ENCODE data around the gene MRPL14. TPM values are rescaled to one million over a fixed set of nuclear protein-coding genes. Genes with fewer than 3 reads are reported as not detected.

The MRPL14 gene
- total and polyA plus RNA-seq, 9 of the 15 experiments (the other 6 are each of a cell fraction or from before 2014, with no cell fraction given): 126 to 424 (median 165) TPM

- TF ChIP-seq, protein P1, sequence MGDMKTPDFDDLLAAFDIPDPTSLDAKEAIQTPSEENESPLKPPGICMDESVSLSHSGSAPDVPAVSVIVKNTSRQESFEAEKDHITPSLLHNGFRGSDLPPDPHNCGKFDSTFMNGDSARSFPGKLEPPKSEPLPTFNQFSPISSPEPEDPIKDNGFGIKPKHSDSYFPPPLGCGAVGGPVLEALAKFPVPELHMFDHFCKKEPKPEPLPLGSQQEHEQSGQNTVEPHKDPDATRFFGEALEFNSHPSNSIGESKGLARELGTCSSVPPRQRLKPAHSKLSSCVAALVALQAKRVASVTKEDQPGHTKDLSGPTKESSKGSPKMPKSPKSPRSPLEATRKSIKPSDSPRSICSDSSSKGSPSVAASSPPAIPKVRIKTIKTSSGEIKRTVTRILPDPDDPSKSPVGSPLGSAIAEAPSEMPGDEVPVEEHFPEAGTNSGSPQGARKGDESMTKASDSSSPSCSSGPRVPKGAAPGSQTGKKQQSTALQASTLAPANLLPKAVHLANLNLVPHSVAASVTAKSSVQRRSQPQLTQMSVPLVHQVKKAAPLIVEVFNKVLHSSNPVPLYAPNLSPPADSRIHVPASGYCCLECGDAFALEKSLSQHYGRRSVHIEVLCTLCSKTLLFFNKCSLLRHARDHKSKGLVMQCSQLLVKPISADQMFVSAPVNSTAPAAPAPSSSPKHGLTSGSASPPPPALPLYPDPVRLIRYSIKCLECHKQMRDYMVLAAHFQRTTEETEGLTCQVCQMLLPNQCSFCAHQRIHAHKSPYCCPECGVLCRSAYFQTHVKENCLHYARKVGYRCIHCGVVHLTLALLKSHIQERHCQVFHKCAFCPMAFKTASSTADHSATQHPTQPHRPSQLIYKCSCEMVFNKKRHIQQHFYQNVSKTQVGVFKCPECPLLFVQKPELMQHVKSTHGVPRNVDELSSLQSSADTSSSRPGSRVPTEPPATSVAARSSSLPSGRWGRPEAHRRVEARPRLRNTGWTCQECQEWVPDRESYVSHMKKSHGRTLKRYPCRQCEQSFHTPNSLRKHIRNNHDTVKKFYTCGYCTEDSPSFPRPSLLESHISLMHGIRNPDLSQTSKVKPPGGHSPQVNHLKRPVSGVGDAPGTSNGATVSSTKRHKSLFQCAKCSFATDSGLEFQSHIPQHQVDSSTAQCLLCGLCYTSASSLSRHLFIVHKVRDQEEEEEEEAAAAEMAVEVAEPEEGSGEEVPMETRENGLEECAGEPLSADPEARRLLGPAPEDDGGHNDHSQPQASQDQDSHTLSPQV (IDR thresholded peaks at IDR 0.05): peak; percentile 97
- no peak for TF ChIP-seq NR0B1 (IDR thresholded peaks at IDR 0.05; ENCODE audit: partially characterized antibody)
- TF ChIP-seq ZNF23 (CRISPR knock-in tag; IDR thresholded peaks at IDR 0.05): no peak
- TF ChIP-seq MEIS2 (IDR thresholded peaks at IDR 0.05; ENCODE audit: partially characterized antibody): peak; percentile 89
- peak; percentile 97 for TF ChIP-seq DPF2 (IDR thresholded peaks at IDR 0.05)
- peak; percentile 95 for TF ChIP-seq ATF7 (IDR thresholded peaks at IDR 0.05)
- no peak for TF ChIP-seq SUPT5H (IDR thresholded peaks at IDR 0.05)
- TF ChIP-seq SRF (CRISPR knock-in tag; IDR thresholded peaks at IDR 0.05): peak in 1 of 2 experiments; percentile 75; a peak in 2 of 4 replicates
- peak; percentile 87 for TF ChIP-seq NCOR1 (IDR thresholded peaks at IDR 0.05)
- TF ChIP-seq SPI1 (IDR thresholded peaks at IDR 0.05; ENCODE audit: borderline replicate concordance, low read depth, low read length): 0 out of 2 replicates have a peak, but pooled peaks have one; percentile 8
- TF ChIP-seq ADNP (tag; IDR thresholded peaks at IDR 0.05): no peak
- no peak for TF ChIP-seq SNAPC5 (CRISPR knock-in tag; IDR thresholded peaks at IDR 0.05)
- peak; percentile 47 to 80; a peak in 3 of 4 replicates for TF ChIP-seq RCOR1 (IDR thresholded peaks at IDR 0.05; ENCODE audit: borderline replicate concordance in 1 of 2, low read depth in 2 of 2, low read length in 2 of 2)
- TF ChIP-seq CAMTA2 (CRISPR knock-in tag; conservative IDR thresholded peaks at IDR 0.05): no peak
- TF ChIP-seq, protein P2, sequence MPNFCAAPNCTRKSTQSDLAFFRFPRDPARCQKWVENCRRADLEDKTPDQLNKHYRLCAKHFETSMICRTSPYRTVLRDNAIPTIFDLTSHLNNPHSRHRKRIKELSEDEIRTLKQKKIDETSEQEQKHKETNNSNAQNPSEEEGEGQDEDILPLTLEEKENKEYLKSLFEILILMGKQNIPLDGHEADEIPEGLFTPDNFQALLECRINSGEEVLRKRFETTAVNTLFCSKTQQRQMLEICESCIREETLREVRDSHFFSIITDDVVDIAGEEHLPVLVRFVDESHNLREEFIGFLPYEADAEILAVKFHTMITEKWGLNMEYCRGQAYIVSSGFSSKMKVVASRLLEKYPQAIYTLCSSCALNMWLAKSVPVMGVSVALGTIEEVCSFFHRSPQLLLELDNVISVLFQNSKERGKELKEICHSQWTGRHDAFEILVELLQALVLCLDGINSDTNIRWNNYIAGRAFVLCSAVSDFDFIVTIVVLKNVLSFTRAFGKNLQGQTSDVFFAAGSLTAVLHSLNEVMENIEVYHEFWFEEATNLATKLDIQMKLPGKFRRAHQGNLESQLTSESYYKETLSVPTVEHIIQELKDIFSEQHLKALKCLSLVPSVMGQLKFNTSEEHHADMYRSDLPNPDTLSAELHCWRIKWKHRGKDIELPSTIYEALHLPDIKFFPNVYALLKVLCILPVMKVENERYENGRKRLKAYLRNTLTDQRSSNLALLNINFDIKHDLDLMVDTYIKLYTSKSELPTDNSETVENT (CRISPR knock-in tag; IDR thresholded peaks at IDR 0.05): no peak
- TF ChIP-seq NFIC (IDR thresholded peaks at IDR 0.05): peak; percentile 64
- TF ChIP-seq HNRNPL (IDR thresholded peaks at IDR 0.05; ENCODE audit: low read depth, low read length): no peak
- peak; percentile 91 for TF ChIP-seq ZFP36 (IDR thresholded peaks at IDR 0.05; ENCODE audit: low read depth, low read length, partially characterized antibody)
- no peak for TF ChIP-seq MCM5 (IDR thresholded peaks at IDR 0.05; ENCODE audit: low read depth)
- TF ChIP-seq RFX5 (IDR thresholded peaks at IDR 0.05; ENCODE audit: low read depth, low read length): 0 out of 2 replicates have a peak, but pooled peaks have one; percentile 7
- TF ChIP-seq XRCC5 (IDR thresholded peaks at IDR 0.05; ENCODE audit: low read depth, low read length): no peak
These were observed 62.9 kb downstream of the MRPL14 start (continued) for GRCh38 chr6:44064089-44064947.

Data from K562 (cell line).